Stimulated activated CD4-positive, alpha-beta T cell treated with anti-CD3 and anti-CD28 coated beads, Interleukin-1b, Interleukin-23, amount 100 ng/mL, for 48 hours (primary cell): ENCODE results near the gene CSMD2.

Experiments used
- DNase-seq: peaks from one replicate; pipeline ENCODE4 v3.0.0-alpha.2; 2020

Gene CSMD2

GRCh38 chr1:33792216-33792615, 372.8 kb downstream of the CSMD2 start:
- no peak for DNase-seq

GRCh38 chr1:33791251-33791650, 373.8 kb downstream of the CSMD2 start:
- DNase-seq: no peak

GRCh38 chr1:33790577-33790976, 374.5 kb downstream of the CSMD2 start:
- no peak for DNase-seq

- DNase-seq: no peak
Observed at GRCh38 chr1:33784876-33785275, 380.2 kb downstream of the CSMD2 start.

GRCh38 chr1:33782776-33783175, 382.3 kb downstream of the CSMD2 start:
- DNase-seq: no peak

- no peak for DNase-seq
Observed at GRCh38 chr1:33781652-33782051, 383.4 kb downstream of the CSMD2 start.

- DNase-seq: no peak
Observed at GRCh38 chr1:33777337-33777736, 387.7 kb downstream of the CSMD2 start.

GRCh38 chr1:33768821-33769220, 396.2 kb downstream of the CSMD2 start:
- no peak for DNase-seq

- no peak for DNase-seq
Observed at GRCh38 chr1:33768106-33768505, 396.9 kb downstream of the CSMD2 start.

- DNase-seq: no peak
Observed at GRCh38 chr1:33764149-33764548, 400.9 kb downstream of the CSMD2 start.

GRCh38 chr1:33763406-33763805, 401.6 kb downstream of the CSMD2 start:
- DNase-seq: no peak

- DNase-seq: no peak
Observed at GRCh38 chr1:33762962-33763361, 402.1 kb downstream of the CSMD2 start.

GRCh38 chr1:33762109-33762830, 402.8 kb downstream of the CSMD2 start:
- no peak for DNase-seq

GRCh38 chr1:33758698-33759097, 406.3 kb downstream of the CSMD2 start:
- no peak for DNase-seq

- no peak for DNase-seq
Observed at GRCh38 chr1:33753087-33753856, 411.8 kb downstream of the CSMD2 start.

GRCh38 chr1:33745942-33746341, 419.1 kb downstream of the CSMD2 start:
- DNase-seq: no peak

GRCh38 chr1:33743221-33743998, 421.6 kb downstream of the CSMD2 start:
- DNase-seq: no peak

GRCh38 chr1:33742663-33743062, 422.4 kb downstream of the CSMD2 start:
- no peak for DNase-seq

- DNase-seq: no peak
Observed at GRCh38 chr1:33741749-33742148, 423.3 kb downstream of the CSMD2 start.

GRCh38 chr1:33740040-33740744, 424.8 kb downstream of the CSMD2 start:
- no peak for DNase-seq

- no peak for DNase-seq
Observed at GRCh38 chr1:33738976-33739375, 426.1 kb downstream of the CSMD2 start.

GRCh38 chr1:33738536-33738935, 426.5 kb downstream of the CSMD2 start:
- no peak for DNase-seq

GRCh38 chr1:33736496-33736895, 428.5 kb downstream of the CSMD2 start:
- no peak for DNase-seq
